HG03175 (cell line): Measurements from ENCODE around the gene DSG1.
"Not testable (repeated sequence)": the region's sequence is repeated elsewhere in the genome, so short reads cannot be mapped to it uniquely, and the experiment has no call there.

ENCODE experiments used
- ATAC-seq: cut with Tn5 transposase; IDR thresholded peaks from one replicate; pipeline ENCODE4 v1.9.1; 2021; ENCODE audit warnings: mild to moderate bottlenecking, moderate library complexity; ENCODE audit not compliant: unreplicated experiment

Gene DSG1

DNA sequence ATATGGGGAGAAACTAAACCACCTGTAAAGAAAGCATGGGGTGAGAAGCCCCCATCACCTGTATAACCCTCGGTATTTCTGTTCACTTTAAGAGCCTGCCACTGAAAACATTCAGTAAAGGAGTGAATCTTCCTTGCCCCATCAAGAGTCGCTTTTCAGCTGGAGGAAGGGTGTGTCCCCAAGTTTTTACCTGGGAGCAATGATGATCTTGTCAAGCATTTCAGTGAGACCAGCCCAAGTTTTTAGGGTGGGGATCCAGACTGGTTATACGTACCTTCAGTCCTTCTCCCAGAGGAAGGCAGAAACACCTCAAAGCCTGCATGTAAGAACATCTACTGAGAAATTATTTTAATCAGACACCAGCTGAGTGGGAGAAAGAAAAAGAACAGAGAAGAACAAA, at the start of gene DSG1:
Gene DSG1, plus strand, starts transcription at position 301 of the 400 bp plus-strand sequence. CDS start 141 bp downstream, outside the sequence.
- no peak for ATAC-seq

DNA sequence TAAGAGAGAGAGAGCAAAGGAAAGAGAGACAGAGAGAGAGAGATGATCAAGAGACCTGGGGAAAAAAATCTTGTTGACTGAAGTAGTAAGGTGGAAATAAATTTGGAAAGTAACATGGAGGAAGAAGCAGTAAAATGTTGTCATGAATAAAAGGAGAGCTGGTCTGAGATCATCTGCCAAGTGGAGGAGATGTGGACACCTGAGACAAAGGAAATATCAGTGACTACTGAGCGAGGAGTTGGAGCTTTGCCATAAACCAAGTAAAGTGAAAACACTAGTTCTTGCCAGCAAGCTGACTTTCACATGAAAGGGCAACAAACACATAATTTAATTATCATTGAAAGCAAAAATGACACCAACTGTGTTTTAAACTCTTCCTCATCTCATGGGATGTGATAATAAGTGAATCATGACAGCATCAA, 49.0 kb upstream of the DSG1 start:
- peak; percentile 50 for ATAC-seq

DNA sequence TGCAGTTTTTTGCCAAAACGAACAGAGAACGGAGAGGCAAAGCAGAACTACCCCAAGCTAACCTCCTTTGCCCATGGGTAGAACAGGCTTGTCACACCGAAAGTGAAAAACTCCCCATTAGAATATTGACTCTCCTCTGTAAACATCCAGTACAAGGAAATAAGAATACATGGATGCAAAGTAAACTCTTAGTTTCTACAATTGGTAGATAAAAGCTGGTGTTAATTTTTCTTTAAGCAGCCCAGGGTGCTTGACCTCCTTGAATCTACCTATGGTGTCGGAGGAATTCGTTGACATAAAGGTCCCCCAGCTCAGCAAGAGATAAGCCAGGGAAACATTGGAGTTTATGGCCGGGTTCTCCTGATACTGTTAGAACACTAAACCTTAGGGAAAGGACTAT, 48.4 kb upstream of the DSG1 start:
- peak; percentile 13 for ATAC-seq

DNA sequence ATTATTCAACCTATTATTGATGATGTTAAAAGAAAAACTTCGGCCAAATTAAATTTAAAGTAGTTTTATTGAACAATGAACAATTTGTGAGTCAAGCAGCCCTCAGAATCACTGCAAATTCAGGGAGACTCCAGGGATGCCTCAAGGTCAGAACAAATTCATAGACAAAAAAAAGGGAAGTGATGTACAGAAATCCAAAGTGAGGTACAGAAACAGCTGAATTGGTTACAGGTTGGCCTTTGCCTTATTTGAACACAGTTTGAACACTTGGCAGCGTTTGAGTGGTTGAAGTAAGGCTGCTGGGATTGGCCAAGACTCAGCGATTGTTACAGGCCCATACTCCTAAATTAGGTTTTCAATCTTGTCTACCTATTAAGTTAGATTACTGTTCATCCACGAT, 47.4 kb upstream of the DSG1 start:
- no peak for ATAC-seq

DNA sequence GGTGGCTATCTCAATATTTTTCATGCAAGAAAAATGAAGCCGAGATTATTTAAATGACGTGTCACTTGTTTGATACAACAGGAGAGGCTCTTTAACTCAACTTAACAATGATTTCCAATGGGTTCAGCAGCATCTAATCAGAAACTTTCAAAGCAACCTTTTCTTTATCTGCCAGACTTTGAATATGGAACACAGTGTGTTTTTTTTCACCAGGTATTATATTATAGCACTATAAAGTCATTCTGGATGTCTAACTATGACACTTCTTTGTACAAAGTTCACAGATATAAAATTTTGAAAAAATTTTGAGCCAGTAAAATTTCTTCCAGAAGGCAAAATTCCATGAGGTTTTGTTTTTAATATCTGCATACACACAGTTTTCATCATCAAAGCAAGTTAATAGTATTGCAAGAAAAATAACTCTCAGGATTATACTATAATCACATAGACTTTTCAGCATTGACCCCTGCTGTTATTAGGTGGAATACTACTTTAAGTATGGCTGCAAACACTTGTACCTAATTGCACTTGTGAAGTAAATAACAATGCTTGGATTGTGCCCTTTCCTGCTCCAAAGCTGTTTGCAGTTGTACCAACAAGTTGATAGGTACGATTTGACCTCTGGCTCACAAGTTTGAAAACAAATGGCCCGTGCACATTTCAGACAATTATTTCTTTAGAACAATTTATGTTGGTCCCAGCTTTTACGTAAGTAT, 44.0 kb upstream of the DSG1 start:
- ATAC-seq: no peak

DNA sequence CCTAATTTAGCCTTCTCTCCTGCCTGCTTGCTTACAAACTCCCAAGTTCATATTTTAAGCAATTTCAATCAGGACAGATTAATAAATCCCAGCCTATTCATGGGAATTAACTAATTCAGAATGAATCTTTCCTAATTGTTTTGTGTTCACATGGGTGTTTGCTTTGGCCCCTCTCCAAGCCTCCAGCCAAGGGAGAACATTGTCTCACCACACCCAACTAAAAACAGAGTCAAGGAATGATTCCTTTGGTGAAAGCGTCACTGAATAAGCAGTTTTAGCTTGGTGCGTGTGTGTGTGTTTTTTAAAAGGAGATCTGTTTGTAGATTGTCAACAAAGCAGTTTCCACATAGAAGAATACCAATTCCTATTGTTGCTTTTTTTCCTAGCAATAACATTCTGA, 43.0 kb upstream of the DSG1 start:
- no peak for ATAC-seq

DNA sequence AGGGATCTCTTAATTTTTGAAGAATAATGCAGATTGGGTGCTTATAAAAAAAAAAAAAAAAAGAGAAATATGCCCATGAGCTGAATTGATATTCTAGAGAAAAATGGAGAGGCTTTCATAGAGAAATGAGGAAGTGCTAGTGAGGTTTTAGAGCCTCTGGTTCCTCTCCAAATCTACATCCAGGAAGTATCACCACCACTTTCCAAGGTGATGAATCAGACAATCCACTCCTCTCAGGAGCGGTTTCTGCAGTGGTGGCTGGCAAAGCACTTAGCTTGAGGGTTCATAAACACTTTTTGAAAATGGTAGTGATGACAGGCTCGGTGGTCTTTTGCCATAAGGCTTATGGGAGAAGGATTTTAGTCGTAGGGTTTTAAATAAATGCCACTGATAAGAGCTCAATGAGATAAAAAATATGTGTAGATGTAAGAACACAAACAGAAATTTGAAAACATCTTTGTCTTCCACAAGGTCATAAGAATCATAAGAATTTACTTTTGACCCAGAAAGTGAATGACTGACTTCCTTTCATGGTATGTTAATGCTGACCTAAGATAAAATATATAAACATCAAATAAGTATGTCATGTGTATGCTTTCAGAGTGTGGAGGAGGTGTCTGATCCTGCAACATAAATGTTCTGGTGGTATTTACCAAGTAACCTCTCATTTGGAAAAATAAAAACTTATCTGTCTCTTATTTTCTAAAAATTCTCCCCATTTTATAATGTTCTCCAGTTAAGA, 42.1 kb upstream of the DSG1 start:
- ATAC-seq: no peak

DNA sequence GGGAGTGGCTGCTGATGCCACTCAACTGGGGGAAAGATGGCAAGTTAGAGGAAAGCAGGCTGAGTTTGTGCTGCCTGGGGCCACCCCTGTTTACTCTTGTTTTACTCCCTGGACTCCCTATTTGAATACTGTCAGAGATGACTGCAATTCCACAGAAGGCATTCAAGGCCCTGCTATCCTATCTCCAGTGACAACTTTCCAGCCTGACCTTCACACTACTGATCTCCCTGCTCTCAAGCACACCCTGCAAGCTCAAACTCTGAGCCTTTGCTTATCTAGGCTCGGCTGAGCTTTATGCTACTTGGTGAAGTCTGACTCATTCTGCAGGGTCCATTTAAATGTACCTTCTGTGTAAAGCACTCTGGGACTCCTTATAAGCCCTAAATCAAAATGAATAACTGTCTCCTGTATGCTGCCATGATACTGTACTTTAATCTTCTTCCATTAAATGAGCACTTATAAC, 39.3 kb upstream of the DSG1 start:
- no peak for ATAC-seq

DNA sequence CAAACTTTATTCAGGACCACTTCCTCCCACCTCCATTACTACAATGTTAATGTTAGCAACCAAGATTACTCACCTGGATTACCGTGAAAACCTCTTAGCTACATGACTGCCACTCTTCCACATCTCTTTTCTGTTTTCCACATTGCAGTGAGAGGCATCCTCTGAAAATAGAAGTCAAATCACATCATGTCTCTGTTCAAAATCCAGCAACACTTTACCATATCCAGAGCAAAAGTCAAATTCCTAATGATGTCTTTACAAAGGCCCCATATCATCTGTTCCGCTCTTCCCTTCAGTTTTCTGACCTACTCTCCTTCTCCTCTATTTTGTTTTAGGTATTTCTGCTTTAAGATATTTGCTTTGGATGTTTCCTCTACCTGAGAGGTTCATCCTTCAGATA, 37.5 kb upstream of the DSG1 start:
- no peak for ATAC-seq

DNA sequence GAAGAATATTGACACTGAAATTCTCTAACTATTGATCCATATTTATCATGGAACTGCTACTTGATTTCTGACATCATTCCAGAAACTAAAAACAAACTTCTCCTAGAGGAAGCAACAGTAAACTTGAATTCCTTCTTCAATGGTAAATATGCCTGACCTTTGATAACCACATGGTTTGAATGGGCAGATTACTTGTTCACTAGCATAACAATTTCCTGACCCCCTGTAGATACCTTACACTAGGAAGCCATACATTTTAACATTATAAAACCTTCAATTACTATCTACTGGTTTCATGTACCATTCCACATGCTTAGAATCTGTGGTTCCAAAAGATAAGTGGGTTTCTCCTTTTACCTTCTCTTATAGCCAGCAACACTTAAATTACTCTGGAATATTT, 36.5 kb upstream of the DSG1 start:
- ATAC-seq: no peak

DNA sequence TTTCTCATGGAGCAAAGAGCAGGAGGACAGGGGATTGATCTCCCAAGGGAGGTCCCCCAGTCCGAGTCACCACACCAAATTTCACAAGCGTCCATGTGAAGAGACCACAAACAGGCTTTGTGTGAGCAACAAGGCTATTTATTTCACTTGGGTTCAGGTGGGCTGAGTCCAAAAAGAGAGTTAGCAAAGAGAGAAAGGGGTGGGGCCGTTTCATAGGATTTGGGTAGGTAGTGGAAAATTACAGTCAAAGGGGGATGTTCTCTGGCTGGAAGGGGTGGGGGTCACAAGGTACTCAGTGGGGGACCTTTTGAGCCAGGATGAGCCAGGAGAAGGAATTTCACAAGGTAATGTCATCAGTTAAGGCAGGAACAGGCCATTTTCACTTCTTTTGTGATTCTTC, 28.5 kb upstream of the DSG1 start:
- ATAC-seq: not testable (repeated sequence)

DNA sequence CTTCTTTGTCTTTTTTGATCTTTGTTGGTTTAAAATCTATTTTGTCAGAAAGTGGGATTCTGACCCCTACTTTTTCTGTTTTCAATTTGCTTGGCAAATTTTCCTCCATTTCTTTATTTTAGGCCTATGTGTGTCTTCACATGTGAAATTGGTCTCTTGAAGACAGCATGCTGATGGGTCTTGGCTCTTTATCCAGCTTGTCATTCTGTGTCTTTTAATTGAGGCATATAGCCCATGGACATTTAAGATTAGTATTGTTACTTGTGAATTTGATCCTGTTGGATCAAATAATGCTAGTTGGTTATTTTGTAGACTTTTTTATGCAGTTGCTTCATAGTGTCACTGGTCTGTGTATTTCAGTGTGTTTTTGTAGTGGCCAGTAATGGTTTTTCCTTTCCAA, 26.3 kb upstream of the DSG1 start:
- ATAC-seq: no peak

DNA sequence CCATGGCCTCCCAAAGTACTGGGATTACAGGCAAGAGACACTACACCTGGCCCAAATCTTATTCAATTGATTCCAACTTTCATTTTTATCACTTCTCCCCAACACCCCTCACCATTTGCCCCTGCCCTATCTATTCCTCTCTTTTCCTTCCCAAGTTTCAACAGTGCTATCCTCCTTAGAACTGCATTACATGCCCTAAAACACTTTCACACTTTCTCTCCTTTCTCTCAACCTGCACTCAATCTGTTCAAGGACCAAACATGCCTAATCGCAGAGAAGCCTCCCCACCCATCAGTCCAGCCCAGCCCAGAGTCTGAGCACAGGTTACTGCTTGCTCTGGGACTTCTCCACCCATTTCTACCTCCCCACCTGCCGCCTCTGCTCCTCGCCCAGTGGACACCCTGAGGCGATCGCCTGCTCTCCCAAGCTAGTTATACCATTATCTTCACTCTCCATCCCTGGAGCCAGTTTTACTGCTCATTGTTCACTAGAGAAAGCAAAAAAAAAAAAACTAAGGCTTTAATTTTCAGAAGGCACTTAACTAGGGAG, 23.7 kb upstream of the DSG1 start:
- no peak for ATAC-seq

DNA sequence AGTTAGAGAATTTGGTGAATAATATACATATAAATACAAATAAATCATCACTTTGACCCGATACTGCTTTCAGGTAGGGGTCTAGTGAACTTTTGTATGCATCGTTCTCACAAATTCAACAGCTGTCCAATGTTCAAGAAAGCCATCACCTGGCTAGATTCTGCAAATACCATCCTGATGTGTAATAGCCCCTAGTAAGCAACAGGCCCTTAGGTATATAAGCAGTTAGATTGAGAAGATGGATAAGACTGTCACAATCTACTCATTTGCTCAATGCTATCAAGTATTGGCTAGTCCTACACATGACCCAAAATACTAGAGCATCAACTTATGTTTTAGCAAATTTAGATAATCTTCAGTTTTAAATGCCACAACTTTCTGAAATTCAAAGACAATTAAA, 20.7 kb upstream of the DSG1 start:
- ATAC-seq: no peak

DNA sequence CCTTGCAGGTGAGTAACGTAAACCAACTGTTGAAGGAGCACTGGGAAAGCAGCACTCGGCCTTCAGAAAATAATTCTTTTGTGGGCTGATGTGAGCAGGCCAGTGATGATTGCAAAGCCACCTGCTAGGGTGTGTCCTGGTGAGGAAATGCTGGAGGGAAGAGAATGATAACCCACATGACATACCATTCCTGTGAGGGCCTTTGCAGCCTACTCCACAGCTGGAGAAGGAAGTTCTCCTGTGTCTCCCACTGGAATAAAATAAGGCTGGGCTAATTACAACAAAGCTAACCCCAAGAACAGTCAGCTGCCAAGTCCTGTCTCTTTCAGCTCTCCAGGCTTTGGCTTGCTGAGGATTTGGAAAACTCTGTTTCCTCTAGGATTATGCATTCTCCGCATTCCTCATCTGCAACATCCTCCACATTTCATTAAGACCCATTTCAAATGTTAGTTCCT, 16.7 kb upstream of the DSG1 start:
- ATAC-seq: no peak

DNA sequence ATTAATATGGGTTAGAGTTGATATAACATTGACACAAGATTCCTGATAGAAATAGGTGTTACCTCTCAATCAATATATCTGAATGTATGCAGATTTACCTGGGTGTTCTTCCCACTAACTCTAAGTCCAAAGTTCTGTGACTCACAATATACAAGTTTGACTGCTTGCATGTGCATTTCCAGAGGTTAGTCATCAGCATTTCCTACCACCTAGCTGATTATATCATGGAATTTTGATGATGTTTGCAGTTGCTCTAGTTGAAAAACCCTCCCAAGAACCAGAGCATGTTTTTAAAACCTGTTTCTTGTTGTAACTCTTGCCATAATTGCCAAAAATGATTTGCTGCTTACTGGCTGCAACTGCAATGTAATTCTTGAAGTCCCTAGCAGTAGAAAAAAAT, 15.0 kb upstream of the DSG1 start:
- no peak for ATAC-seq

DNA sequence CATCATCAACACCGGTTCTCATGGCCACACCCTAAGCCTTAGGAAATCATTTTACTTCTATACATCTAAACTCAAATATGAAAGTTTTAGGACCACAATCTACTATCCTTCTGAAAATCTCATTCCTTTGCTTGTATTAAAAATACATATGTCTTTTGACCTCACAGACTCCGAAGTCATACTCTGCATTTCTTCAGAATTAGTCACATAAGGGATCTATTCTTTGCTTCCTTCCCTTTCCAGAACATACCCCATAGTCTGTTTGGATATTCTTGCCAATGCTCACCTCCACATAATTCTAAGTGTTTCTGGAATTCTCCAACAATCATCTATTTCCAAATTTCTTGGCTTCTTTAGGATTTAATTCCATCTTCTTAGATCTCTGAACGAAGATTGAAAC, 14.2 kb upstream of the DSG1 start:
- no peak for ATAC-seq

DNA sequence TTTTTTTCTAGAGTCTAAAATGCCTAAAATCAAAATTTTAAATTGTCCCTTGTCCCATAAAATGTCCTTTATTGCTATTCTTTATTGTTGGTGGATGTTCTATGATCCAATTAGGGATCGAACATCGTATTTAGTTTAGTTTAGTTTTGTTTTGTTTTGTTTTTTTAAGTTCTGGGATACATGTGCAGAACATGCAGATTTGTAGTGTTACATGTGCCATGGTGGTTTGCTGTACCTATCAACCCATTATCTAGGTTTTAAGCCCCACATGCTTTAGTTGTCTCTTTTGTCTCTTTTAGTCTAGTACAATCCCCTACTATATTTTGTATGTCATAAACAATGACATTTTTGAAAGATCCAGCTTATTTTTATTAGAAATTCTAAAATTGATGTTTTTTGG, 8.8 kb upstream of the DSG1 start:
- no peak for ATAC-seq

DNA sequence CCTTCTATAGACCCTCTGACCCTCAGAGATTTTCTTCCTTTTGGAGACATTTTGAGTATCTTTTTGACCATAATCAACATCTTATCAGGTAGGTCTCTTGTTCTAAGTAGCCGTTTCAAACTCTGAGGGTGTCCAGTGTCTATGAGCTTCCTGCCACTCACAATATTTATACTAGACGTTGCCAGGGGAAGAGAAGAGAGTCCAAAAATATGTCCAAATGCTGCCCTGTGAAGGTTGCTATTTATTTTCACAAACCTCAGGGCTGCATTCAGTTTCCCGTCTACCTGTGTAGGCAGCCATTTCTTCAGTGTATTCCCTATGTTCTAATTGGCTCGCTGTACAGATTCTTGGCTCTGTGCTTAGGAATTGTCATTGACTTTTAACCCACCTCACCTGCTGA, 986 bp upstream of the DSG1 start:
- ATAC-seq: no peak

DNA sequence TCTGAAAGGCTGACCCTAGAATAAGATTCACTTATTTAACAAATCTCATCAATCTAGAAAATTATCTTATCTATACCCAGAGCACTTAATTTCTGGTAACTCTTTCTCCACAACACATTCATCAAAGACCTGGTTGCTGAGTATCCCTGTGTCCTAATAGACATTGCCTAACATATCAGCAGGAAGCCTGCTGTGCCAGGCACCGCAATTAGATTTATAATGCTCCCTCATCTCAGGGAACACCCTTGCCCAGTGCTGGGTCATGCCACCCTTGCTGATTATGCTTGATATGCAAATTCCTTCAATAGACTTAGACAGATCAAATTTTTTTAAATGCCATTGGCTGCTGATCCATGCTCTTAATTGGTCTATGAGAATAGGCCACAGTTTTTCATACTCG, 3.8 kb downstream of the DSG1 start:
- ATAC-seq: no peak

DNA sequence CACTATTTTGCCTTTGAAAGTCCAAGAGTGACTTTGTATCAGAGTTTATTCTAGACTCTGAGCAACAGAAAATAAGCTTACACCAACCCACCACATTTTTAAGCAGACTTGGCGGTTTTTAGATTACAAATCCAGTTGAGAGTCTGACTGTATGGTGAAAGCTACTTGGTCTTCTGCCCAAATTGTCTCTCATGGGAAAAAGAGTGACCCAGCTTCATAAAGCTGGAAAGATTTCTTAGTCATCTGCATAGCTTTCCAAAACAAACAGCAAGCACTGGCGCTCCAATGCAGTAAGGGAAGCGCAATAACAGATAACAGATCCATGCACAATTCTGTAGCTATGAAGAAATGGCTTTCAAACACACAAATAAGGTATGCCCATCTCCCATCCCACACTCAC, 7.1 kb downstream of the DSG1 start:
- ATAC-seq: no peak

DNA sequence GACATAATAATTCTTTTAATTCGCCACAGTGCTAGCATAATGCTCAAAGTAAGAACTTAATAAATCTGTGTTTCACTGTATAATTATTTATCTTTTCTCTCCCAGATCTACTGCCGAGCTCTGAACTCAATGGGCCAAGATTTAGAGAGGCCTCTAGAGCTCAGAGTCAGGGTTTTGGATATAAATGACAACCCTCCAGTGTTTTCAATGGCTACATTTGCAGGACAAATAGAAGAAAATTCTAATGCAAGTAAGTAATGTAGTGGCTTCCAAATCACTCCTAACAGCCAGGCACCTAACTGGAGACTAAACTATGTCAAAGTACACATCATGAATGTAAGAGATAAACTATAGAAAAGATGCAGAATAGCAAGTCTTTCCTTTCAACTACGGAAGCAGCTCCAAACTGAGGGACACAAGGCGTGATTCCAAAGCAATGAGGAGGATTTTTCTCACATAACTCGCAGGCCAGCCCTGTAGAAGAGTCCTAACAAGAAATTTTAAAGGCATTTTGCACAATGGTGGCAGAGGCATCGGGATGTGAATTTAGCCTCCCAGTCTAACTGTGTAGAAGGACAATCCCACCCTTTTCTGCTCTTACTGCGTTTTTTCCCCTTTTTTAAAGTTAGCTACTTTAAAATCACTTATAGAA, 12.0 kb downstream of the DSG1 start:
- ATAC-seq: no peak
